Astrocyte of the spinal cord (primary cell): ENCODE results near the gene GP1BA.

ENCODE experiments used
- DNase-seq: peaks from one replicate; pipeline ENCODE4 v3.0.0; 2011; ENCODE audit warnings: low read depth, low spot score
- H3K4me3 ChIP-seq: 2 replicates; pipeline ENCODE4 v1.5.1; 2011; ENCODE audit warnings: low read depth, mild to moderate bottlenecking, low read length, moderate library complexity
- CTCF ChIP-seq: IDR thresholded peaks from 2 replicates; pipeline ENCODE4 v1.5.1; 2012; ENCODE audit warnings: low read depth, mild to moderate bottlenecking, low read length, inconsistent platforms
- in situ Hi-C: cut with HindIII; loops from 2 replicates; pipeline ENCODE4 v1.10.0; 2017; ENCODE audit warnings: low sequenced_read_pairs

The GP1BA gene

GRCh38 chr17:4931963-4932362 is at the start of gene GP1BA:
Gene GP1BA, plus strand, starts transcription at chr17:4932277. Its CDS starts 328 bp downstream, at chr17:4932605.
- H3K4me3 ChIP-seq: no peak within 1 kb of the TSS
- TF ChIP-seq CTCF: no peak
- in situ Hi-C loops: no loop called here
- no peak for DNase-seq

- TF ChIP-seq CTCF: no peak
- no peak for DNase-seq
- in situ Hi-C loops: no loop called here
- no peak overlapping the region for H3K4me3 ChIP-seq
Observed at GRCh38 chr17:4884489-4884888, 47.6 kb upstream of the GP1BA start.

GRCh38 chr17:4886830-4887229 is 45.2 kb upstream of the GP1BA start:
- TF ChIP-seq CTCF: no peak
- H3K4me3 ChIP-seq: no peak overlapping the region
- in situ Hi-C loops: no loop called here
- DNase-seq: no peak

- TF ChIP-seq CTCF: no peak
- in situ Hi-C loops: no loop called here
- no peak for DNase-seq
- H3K4me3 ChIP-seq: no peak overlapping the region
Observed at GRCh38 chr17:4887581-4887980, 44.5 kb upstream of the GP1BA start.

GRCh38 chr17:4891411-4892410 is 40.4 kb upstream of the GP1BA start:
- TF ChIP-seq CTCF: no peak
- in situ Hi-C loops: no loop called here
- H3K4me3 ChIP-seq: no peak overlapping the region
- no peak for DNase-seq

GRCh38 chr17:4892499-4893221 is 39.4 kb upstream of the GP1BA start:
- TF ChIP-seq CTCF: no peak
- in situ Hi-C loops: no loop called here
- no peak overlapping the region for H3K4me3 ChIP-seq
- DNase-seq: no peak
